ENCODE measurements around the gene PNCK.
A peak's percentile ranks its signal among the peaks of the same experiment; 100 is the strongest.

Gene PNCK

GRCh38 chrX:153636716-153637115 lies 36.9 kb downstream of the PNCK start:
- no peak overlapping the region for H4K5ac ChIP-seq (ENCODE audit: low read length)
- no CpG with 5 or more reads among the region's 5 CpGs for WGBS (ENCODE audit: extremely low coverage, insufficient coverage, low lambda C conversion rate)
- H2BK15ac ChIP-seq (replicated peaks; ENCODE audit: low read depth) = no peak overlapping the region
- no peak overlapping the region for H3K18ac ChIP-seq (ENCODE audit: low read length)
- H3K27me3 ChIP-seq (ENCODE audit: insufficient read depth, low read length, poor library complexity) = no peaks in the 10 kb centered on the region
- no peak for DNase-seq
- H2BK5ac ChIP-seq (ENCODE audit: low read length) = no peak overlapping the region
- H2AK5ac ChIP-seq (ENCODE audit: low read length) = no peak overlapping the region
- H3K23ac ChIP-seq (ENCODE audit: low read length) = no peak overlapping the region
- no peak overlapping the region for H2BK120ac ChIP-seq (ENCODE audit: low read depth, low read length)
- H3K4me1 ChIP-seq (ENCODE audit: control insufficient read depth, low read depth, low read length) = no peaks in the 10 kb centered on the region
- no peak overlapping the region for H3K4me2 ChIP-seq (ENCODE audit: low read length)
- H3K36me3 ChIP-seq (ENCODE audit: control insufficient read depth, insufficient read depth, low read length) = no peaks in the 10 kb centered on the region
- no peak overlapping the region for H3K4ac ChIP-seq (ENCODE audit: low read depth, low read length)
- H3K79me2 ChIP-seq (ENCODE audit: control insufficient read depth, insufficient read depth, low read length) = no peaks in the 10 kb centered on the region
- H3K27ac ChIP-seq (ENCODE audit: low read depth, low read length) = no peak overlapping the region
- no peak overlapping the region for H4K8ac ChIP-seq (ENCODE audit: low read depth, low read length)
- no peak overlapping the region for H3K56ac ChIP-seq (ENCODE audit: low read length)
- no peak overlapping the region for H3K4me3 ChIP-seq (ENCODE audit: low read length)
- no peaks in the 10 kb centered on the region for H3K79me1 ChIP-seq (ENCODE audit: low read length)
- H3K9ac ChIP-seq (ENCODE audit: low read length) = no peak overlapping the region

- no CpG with 5 or more reads among the region's 21 CpGs for WGBS (ENCODE audit: extremely low coverage, insufficient coverage, low lambda C conversion rate)
- H3K4me3 ChIP-seq (ENCODE audit: low read length) = no peak overlapping the region
- no peak overlapping the region for H2BK15ac ChIP-seq (replicated peaks; ENCODE audit: low read depth)
- H3K23ac ChIP-seq (ENCODE audit: low read length) = no peak overlapping the region
- no peak overlapping the region for H3K18ac ChIP-seq (ENCODE audit: low read length)
- no peaks in the 10 kb centered on the region for H3K27me3 ChIP-seq (ENCODE audit: insufficient read depth, low read length, poor library complexity)
- no peak overlapping the region for H2BK120ac ChIP-seq (ENCODE audit: low read depth, low read length)
- DNase-seq = peak; percentile 79
- no peak overlapping the region for H2BK5ac ChIP-seq (ENCODE audit: low read length)
- no peak overlapping the region for H3K56ac ChIP-seq (ENCODE audit: low read length)
- no peaks in the 10 kb centered on the region for H3K79me2 ChIP-seq (ENCODE audit: control insufficient read depth, insufficient read depth, low read length)
- no peak overlapping the region for H3K9ac ChIP-seq (ENCODE audit: low read length)
- no peak overlapping the region for H4K5ac ChIP-seq (ENCODE audit: low read length)
- H3K4me1 ChIP-seq (ENCODE audit: control insufficient read depth, low read depth, low read length) = no peaks in the 10 kb centered on the region
- no peaks in the 10 kb centered on the region for H3K36me3 ChIP-seq (ENCODE audit: control insufficient read depth, insufficient read depth, low read length)
- H3K27ac ChIP-seq (ENCODE audit: low read depth, low read length) = no peak overlapping the region
- no peak overlapping the region for H4K8ac ChIP-seq (ENCODE audit: low read depth, low read length)
- no peak overlapping the region for H3K4ac ChIP-seq (ENCODE audit: low read depth, low read length)
- no peak overlapping the region for H2AK5ac ChIP-seq (ENCODE audit: low read length)
- H3K4me2 ChIP-seq (ENCODE audit: low read length) = no peak overlapping the region
- no peaks in the 10 kb centered on the region for H3K79me1 ChIP-seq (ENCODE audit: low read length)
Observed at GRCh38 chrX:153635788-153636668, 37.6 kb downstream of the PNCK start.

- Histone ChIP-seq H3K27me3 (ENCODE audit: insufficient read depth, low read length, poor library complexity) (no peaks in the 10 kb centered on the region), H4K5ac (ENCODE audit: low read length) (no peak overlapping the region), H2BK5ac (ENCODE audit: low read length) (no peak overlapping the region), H3K79me2 (ENCODE audit: control insufficient read depth, insufficient read depth, low read length) (no peaks in the 10 kb centered on the region), H3K9ac (ENCODE audit: low read length) (no peak overlapping the region), H3K79me1 (ENCODE audit: low read length) (no peaks in the 10 kb centered on the region), H2AK5ac (ENCODE audit: low read length) (no peak overlapping the region), H3K4ac (ENCODE audit: low read depth, low read length) (no peak overlapping the region), H2BK120ac (ENCODE audit: low read depth, low read length) (no peak overlapping the region), H3K56ac (ENCODE audit: low read length) (no peak overlapping the region), H3K27ac (ENCODE audit: low read depth, low read length) (no peak overlapping the region), H3K4me3 (ENCODE audit: low read length) (no peak overlapping the region), H3K4me2 (ENCODE audit: low read length) (no peak overlapping the region), H3K4me1 (ENCODE audit: control insufficient read depth, low read depth, low read length) (no peaks in the 10 kb centered on the region), H3K23ac (ENCODE audit: low read length) (no peak overlapping the region), H2BK15ac (replicated peaks; ENCODE audit: low read depth) (no peak overlapping the region), H3K18ac (ENCODE audit: low read length) (no peak overlapping the region), H4K8ac (ENCODE audit: low read depth, low read length) (no peak overlapping the region), H3K36me3 (ENCODE audit: control insufficient read depth, insufficient read depth, low read length) (no peaks in the 10 kb centered on the region)
- no CpG with 5 or more reads among the region's 6 CpGs for WGBS (ENCODE audit: extremely low coverage, insufficient coverage, low lambda C conversion rate)
- DNase-seq = no peak
Observed at GRCh38 chrX:153635388-153635787, 38.2 kb downstream of the PNCK start.

- H3K79me1 ChIP-seq (ENCODE audit: low read length) = no peaks in the 10 kb centered on the region
- H2AK5ac ChIP-seq (ENCODE audit: low read length) = no peak overlapping the region
- no peak overlapping the region for H4K5ac ChIP-seq (ENCODE audit: low read length)
- no peak overlapping the region for H3K18ac ChIP-seq (ENCODE audit: low read length)
- no peaks in the 10 kb centered on the region for H3K27me3 ChIP-seq (ENCODE audit: insufficient read depth, low read length, poor library complexity)
- no peak overlapping the region for H3K4ac ChIP-seq (ENCODE audit: low read depth, low read length)
- no peaks in the 10 kb centered on the region for H3K79me2 ChIP-seq (ENCODE audit: control insufficient read depth, insufficient read depth, low read length)
- no CpG with 5 or more reads among the region's 15 CpGs for WGBS (ENCODE audit: extremely low coverage, insufficient coverage, low lambda C conversion rate)
- H3K27ac ChIP-seq (ENCODE audit: low read depth, low read length) = no peak overlapping the region
- H3K9ac ChIP-seq (ENCODE audit: low read length) = no peak overlapping the region
- no peak overlapping the region for H3K4me2 ChIP-seq (ENCODE audit: low read length)
- no peak overlapping the region for H3K4me3 ChIP-seq (ENCODE audit: low read length)
- H2BK5ac ChIP-seq (ENCODE audit: low read length) = no peak overlapping the region
- no peak overlapping the region for H2BK120ac ChIP-seq (ENCODE audit: low read depth, low read length)
- no peak overlapping the region for H4K8ac ChIP-seq (ENCODE audit: low read depth, low read length)
- H3K36me3 ChIP-seq (ENCODE audit: control insufficient read depth, insufficient read depth, low read length) = no peaks in the 10 kb centered on the region
- H3K56ac ChIP-seq (ENCODE audit: low read length) = no peak overlapping the region
- no peaks in the 10 kb centered on the region for H3K4me1 ChIP-seq (ENCODE audit: control insufficient read depth, low read depth, low read length)
- H3K23ac ChIP-seq (ENCODE audit: low read length) = no peak overlapping the region
- no peak overlapping the region for H2BK15ac ChIP-seq (replicated peaks; ENCODE audit: low read depth)
- no peak for DNase-seq
Observed at GRCh38 chrX:153634832-153635231, 38.8 kb downstream of the PNCK start.

- Histone ChIP-seq H4K5ac (ENCODE audit: low read length) (no peak overlapping the region), H3K4me1 (ENCODE audit: control insufficient read depth, low read depth, low read length) (no peaks in the 10 kb centered on the region), H3K4ac (ENCODE audit: low read depth, low read length) (no peak overlapping the region), H2BK120ac (ENCODE audit: low read depth, low read length) (no peak overlapping the region), H3K4me3 (ENCODE audit: low read length) (no peak overlapping the region), H2AK5ac (ENCODE audit: low read length) (no peak overlapping the region), H3K27ac (ENCODE audit: low read depth, low read length) (no peak overlapping the region), H4K8ac (ENCODE audit: low read depth, low read length) (no peak overlapping the region), H2BK5ac (ENCODE audit: low read length) (no peak overlapping the region), H2BK15ac (replicated peaks; ENCODE audit: low read depth) (no peak overlapping the region), H3K18ac (ENCODE audit: low read length) (no peak overlapping the region), H3K4me2 (ENCODE audit: low read length) (no peak overlapping the region), H3K56ac (ENCODE audit: low read length) (no peak overlapping the region), H3K23ac (ENCODE audit: low read length) (no peak overlapping the region), H3K79me1 (ENCODE audit: low read length) (no peaks in the 10 kb centered on the region), H3K27me3 (ENCODE audit: insufficient read depth, low read length, poor library complexity) (no peaks in the 10 kb centered on the region), H3K9ac (ENCODE audit: low read length) (no peak overlapping the region), H3K36me3 (ENCODE audit: control insufficient read depth, insufficient read depth, low read length) (no peaks in the 10 kb centered on the region), H3K79me2 (ENCODE audit: control insufficient read depth, insufficient read depth, low read length) (no peaks in the 10 kb centered on the region)
- DNase-seq = no peak
- no CpG with 5 or more reads among the region's 9 CpGs for WGBS (ENCODE audit: extremely low coverage, insufficient coverage, low lambda C conversion rate)
Observed at GRCh38 chrX:153634236-153634635, 39.4 kb downstream of the PNCK start.
